NCI-H1105 treated with DMSO at 0.1 percent for 48 hours (cell line): ENCODE data around the gene NT5C1A.

Source experiments
- DNase-seq: peaks from one replicate; lab custom pipeline; 2025; lab: John Stamatoyannopoulos, UW

The NT5C1A gene

GRCh38 chr1:39659538-39659937 is 12.4 kb downstream of the NT5C1A start:
- no peak for DNase-seq

DNA sequence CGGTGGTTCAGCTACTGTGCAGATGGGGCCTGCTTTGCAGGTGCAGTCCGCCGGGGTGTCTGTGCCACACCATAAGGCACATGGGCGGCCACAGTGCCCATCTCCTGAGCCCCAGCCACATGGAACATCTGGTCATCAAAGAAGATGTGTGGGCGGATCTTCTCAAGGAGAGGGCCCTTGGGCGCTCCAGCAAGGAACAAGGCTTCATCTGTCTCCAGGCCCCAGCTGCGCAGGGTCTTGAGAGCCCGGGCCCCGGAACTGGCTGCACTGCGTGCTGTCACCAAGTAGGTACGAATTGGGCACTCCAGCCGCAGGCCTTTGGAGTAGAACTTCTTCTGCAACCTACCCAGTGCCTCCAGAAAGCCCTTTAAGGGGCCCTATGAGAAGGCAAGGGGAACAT is 12.8 kb downstream of the NT5C1A start:
- no peak for DNase-seq

GRCh38 chr1:39657923-39658485 is 13.9 kb downstream of the NT5C1A start:
- DNase-seq: peak; percentile 54

- DNase-seq: no peak
Measured at GRCh38 chr1:39657402-39657801, 14.5 kb downstream of the NT5C1A start.

GRCh38 chr1:39656391-39656790 is 15.5 kb downstream of the NT5C1A start:
- DNase-seq: no peak

- DNase-seq: no peak
Measured at GRCh38 chr1:39655578-39656268, 16.2 kb downstream of the NT5C1A start.

DNA sequence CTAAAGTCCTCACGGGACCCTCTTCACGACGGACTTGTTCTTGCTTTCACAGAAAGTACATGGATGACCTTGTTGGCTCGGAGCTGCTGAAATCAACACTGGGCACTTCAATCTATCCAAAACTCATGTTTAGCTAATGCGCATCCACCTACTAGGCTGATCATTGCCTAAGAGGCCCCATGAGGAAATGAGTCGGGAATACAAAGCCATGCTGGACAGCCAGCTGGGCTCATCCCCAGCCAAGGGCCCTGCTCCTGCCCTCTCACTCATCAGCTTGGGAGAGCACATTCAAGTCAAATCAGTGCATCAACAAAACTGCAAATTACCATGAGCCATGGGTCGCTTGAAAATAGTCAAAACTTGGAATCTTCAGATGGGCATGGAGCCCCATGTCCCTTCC is 17.6 kb downstream of the NT5C1A start:
- DNase-seq: no peak

GRCh38 chr1:39653546-39654031 is 18.3 kb downstream of the NT5C1A start:
- DNase-seq: peak; percentile 70

- no peak for DNase-seq
Measured at GRCh38 chr1:39652554-39652953, 19.4 kb downstream of the NT5C1A start.

GRCh38 chr1:39652105-39652504 is 19.8 kb downstream of the NT5C1A start:
- no peak for DNase-seq

DNA sequence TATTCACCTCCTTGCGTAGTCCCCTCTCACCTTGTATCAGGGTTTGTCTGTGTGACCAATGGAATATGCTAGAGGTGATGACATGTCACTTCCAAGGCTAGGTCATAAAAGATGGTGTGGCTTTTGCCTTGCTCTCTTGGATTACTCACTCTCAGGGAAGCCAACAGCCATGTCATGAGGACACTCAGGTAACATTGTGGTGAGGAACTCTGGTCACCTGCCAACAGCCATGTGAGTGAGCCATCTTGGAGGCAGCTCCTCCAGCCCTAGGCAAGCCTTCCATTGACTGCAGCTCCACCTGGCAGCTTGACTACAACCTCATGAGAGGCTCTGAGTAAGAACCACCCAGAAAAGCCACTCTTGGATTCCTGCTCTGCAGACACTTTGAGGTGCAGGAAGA is 21.5 kb downstream of the NT5C1A start:
- no peak for DNase-seq

GRCh38 chr1:39649636-39650185 is 22.2 kb downstream of the NT5C1A start:
- DNase-seq: no peak

- DNase-seq: no peak
Measured at GRCh38 chr1:39648496-39648895, 23.4 kb downstream of the NT5C1A start.

GRCh38 chr1:39647247-39647646 is 24.7 kb downstream of the NT5C1A start:
- no peak for DNase-seq

- no peak for DNase-seq
Measured at GRCh38 chr1:39646232-39647081, 25.4 kb downstream of the NT5C1A start.

DNA sequence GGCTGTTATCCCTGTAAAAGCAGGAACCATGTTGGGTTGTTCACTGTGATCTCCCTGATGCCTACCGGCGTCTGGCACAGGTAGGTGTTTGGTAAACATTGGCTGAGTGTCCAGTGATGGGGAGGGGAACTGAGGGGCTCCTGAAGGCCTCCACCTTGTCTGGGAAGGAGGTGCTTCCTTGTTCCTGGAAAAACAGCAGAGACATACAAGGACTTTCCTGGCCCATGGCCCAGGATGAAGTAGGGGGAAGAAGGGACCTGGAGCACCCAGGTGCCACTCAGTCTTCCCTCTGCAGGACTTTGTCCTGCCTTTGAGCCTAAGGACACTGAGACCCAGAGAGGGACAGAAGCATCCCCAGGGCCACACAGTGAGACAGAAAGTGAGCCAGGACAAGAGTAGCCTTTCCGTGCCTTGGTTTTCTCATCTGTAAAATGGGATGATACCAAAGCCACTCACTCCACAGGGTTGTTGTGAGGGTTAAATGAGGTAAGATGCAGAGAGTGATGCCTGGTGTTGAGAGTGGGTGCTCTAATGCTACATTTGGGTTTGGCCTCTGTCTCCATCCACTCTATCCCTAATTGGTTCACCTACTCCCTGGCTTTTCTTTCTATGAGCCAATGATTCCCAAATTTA is 26.4 kb downstream of the NT5C1A start:
- no peak for DNase-seq

GRCh38 chr1:39643705-39644104 is 28.2 kb downstream of the NT5C1A start:
- DNase-seq: no peak

DNA sequence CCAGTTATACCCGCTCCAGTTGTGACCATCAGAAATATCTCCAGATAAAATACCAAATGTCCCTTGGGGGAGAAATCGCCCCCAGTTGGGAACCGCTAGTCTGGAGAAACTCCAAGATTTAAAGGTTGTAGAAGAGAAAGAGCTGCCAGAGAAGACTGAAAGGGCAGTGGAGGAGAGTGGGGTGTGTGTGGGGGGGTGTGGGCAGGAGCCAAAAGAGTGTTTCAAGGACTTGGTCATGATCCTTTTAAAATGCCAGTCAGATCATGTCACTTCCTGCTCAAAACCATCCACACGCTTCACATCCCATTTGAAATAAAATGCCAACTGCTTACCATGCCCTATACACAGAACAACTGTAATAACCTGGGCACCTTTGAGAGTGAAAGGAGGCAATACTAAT is 29.1 kb downstream of the NT5C1A start:
- no peak for DNase-seq

DNA sequence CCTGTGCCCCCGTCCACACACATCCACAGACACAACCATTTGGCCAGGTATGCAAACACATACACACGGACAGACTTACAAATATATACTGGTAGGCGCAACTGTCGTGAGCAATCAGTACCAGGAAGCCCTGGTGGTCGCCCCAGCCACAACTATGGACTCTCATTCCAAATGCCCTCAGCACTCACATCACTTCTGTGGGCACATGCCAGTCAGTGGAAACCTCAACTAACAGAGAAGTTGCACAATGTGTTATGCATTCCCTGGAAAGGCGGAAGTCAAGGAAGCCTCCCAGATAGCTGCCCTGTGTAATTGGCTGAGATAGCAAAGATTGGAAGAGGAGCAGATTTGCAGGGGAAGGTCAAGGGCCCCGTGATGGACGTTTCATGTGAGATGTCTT is 31.0 kb downstream of the NT5C1A start:
- no peak for DNase-seq

DNA sequence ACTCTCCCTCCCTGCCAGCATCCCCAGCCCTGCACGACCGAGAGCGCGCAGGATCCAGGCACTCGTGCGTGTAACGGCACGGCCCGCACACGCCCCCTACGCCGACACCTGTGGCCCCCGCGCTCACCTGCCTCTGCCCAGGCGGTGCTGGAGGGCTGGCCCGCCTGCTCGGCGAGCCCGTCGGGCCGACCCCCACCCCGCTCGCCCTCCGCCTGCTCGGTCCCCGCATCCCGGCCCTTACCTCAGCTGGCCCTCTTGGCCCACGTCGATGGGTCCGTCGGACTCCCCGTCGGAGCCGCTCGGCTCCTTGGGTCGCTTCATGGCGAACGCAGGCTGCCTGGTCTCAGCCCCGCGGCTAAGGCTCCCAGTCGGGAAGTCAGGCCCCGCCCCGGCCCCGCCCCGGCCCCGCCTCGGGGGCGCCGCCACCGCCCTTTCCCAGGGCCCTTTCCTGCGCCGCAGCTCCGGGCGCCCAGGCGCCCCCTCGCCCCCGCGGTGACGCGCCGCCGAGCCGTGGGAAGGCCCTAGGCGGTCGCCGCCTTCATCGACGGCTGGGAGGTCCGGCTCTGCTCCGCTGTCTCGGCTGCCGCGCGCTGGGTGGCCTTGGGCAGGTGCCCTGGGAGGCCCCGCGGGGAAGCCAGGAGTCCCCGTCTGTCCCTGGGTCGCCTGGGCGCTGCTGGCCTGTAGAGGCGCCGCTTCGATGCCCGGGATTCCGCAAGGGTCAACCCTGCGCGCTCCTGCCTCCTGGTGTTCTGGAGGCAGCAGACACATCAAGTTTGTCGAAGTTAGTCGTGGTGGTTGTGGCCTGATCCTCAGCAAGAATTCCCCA is 32.4 kb downstream of the NT5C1A start, which contains the start of gene HEYL:
Gene HEYL (minus strand): TSS at position 339 of the 826 bp plus-strand sequence. CDS start 18 bp downstream, at position 321.
- DNase-seq: peak; percentile 90

GRCh38 chr1:39638965-39639304 is 33.0 kb downstream of the NT5C1A start:
- DNase-seq: peak; percentile 43
